ENCODE results near the gene DUSP28. TPM values are rescaled to one million over a fixed set of nuclear protein-coding genes. Genes with fewer than 3 reads are reported as not detected.

The DUSP28 gene
- total RNA-seq, 6 donors from 2014 or later: 3.2 to 30.4 (median 5.7) TPM

- ATAC-seq (ENCODE audit: low FRiP score in 2 of 2) (no peak), DNase-seq (no peak)
- H3K9me3 ChIP-seq: no peaks in the 10 kb centered on the region
- peaks cover 0 to 11% (median 4%) of the 10 kb centered on the region in 4 donors for H3K4me1 ChIP-seq
- TF ChIP-seq CTCF (IDR thresholded peaks at IDR 0.05): no peak
- TF ChIP-seq POLR2A (IDR thresholded peaks at IDR 0.05): no peak
- no peak for TF ChIP-seq EP300 (IDR thresholded peaks at IDR 0.05)
- no peak for TF ChIP-seq POLR2AphosphoS5 (IDR thresholded peaks at IDR 0.05)
- peaks cover 0 to 31% (median 11%) of the 10 kb centered on the region in 4 donors for H3K36me3 ChIP-seq
- H3K27ac ChIP-seq: no peak overlapping the region
- H3K4me3 ChIP-seq: no peak overlapping the region
- H3K27me3 ChIP-seq: no peaks in the 10 kb centered on the region
- WGBS, 2 donors: 95 to 97% methylated on average over 8 to 12 of the region's 12 CpGs
Observed at GRCh38 chr2:240522406-240522805, 37.8 kb upstream of the DUSP28 start.

GRCh38 chr2:240523451-240524281 is 36.5 kb upstream of the DUSP28 start:
- 95 to 98% methylated on average over 19 to 32 of the region's 32 CpGs for WGBS, 2 donors
- H3K4me3 ChIP-seq: no peak overlapping the region
- no peaks in the 10 kb centered on the region for H3K27me3 ChIP-seq
- no peak overlapping the region for H3K27ac ChIP-seq
- ATAC-seq (ENCODE audit: low FRiP score in 2 of 2) (no peak), DNase-seq (peak in 1 of 2 donors; percentile 69)
- TF ChIP-seq CTCF (IDR thresholded peaks at IDR 0.05) (no peak), POLR2A (IDR thresholded peaks at IDR 0.05) (no peak), POLR2AphosphoS5 (IDR thresholded peaks at IDR 0.05) (no peak), EP300 (IDR thresholded peaks at IDR 0.05) (no peak)
- peaks cover 0 to 11% (median 4%) of the 10 kb centered on the region in 4 donors for H3K4me1 ChIP-seq
- H3K9me3 ChIP-seq: no peaks in the 10 kb centered on the region
- peaks cover 0 to 32% (median 12%) of the 10 kb centered on the region in 4 donors for H3K36me3 ChIP-seq

- no peak for DNase-seq
- Histone ChIP-seq H3K36me3 (peaks cover 0 to 38% (median 15%) of the 10 kb centered on the region in 4 donors), H3K4me1 (peaks cover 0 to 6% (median 3%) of the 10 kb centered on the region in 4 donors), H3K27ac (no peak overlapping the region), H3K4me3 (no peak overlapping the region), H3K27me3 (no peaks in the 10 kb centered on the region), H3K9me3 (no peaks in the 10 kb centered on the region)
- ATAC-seq (ENCODE audit: low FRiP score in 2 of 2): no peak
- TF ChIP-seq POLR2AphosphoS5 (IDR thresholded peaks at IDR 0.05) (no peak), POLR2A (IDR thresholded peaks at IDR 0.05) (no peak), CTCF (IDR thresholded peaks at IDR 0.05) (no peak), EP300 (IDR thresholded peaks at IDR 0.05) (no peak)
- 89 to 94% methylated on average over 6 to 8 of the region's 8 CpGs for WGBS, 2 donors
Observed at GRCh38 chr2:240524963-240525718, 35.0 kb upstream of the DUSP28 start.

GRCh38 chr2:240525802-240526201 is 34.4 kb upstream of the DUSP28 start:
- H3K4me3 ChIP-seq: no peak overlapping the region
- WGBS, 2 donors: 96 to 100% methylated on average over 5 to 6 of the region's 6 CpGs
- no peak overlapping the region for H3K27ac ChIP-seq
- ATAC-seq (ENCODE audit: low FRiP score in 2 of 2): no peak
- H3K36me3 ChIP-seq: peaks cover 0 to 38% (median 15%) of the 10 kb centered on the region in 4 donors
- H3K4me1 ChIP-seq: no peaks in the 10 kb centered on the region
- H3K9me3 ChIP-seq: no peaks in the 10 kb centered on the region
- no peak for TF ChIP-seq POLR2A (IDR thresholded peaks at IDR 0.05)
- no peak for TF ChIP-seq CTCF (IDR thresholded peaks at IDR 0.05)
- TF ChIP-seq EP300 (IDR thresholded peaks at IDR 0.05): no peak
- TF ChIP-seq POLR2AphosphoS5 (IDR thresholded peaks at IDR 0.05): no peak
- H3K27me3 ChIP-seq: no peaks in the 10 kb centered on the region
- DNase-seq: no peak
